SIG-M5 treated with dmso at 0.1 percent for 504 hours (cell line): ENCODE data around the gene SLC25A33.
"Not testable (repeated sequence)": the region's sequence is repeated elsewhere in the genome, so short reads cannot be mapped to it uniquely, and the experiment has no call there.

ENCODE experiments used
- DNase-seq: peaks from one replicate; lab custom pipeline; 2025; ENCODE audit not compliant: unreplicated experiment; lab: John Stamatoyannopoulos, UW

SLC25A33 gene

GRCh38 chr1:9538669-9539164 is 548 bp upstream of the SLC25A33 start:
- DNase-seq: no peak

DNA sequence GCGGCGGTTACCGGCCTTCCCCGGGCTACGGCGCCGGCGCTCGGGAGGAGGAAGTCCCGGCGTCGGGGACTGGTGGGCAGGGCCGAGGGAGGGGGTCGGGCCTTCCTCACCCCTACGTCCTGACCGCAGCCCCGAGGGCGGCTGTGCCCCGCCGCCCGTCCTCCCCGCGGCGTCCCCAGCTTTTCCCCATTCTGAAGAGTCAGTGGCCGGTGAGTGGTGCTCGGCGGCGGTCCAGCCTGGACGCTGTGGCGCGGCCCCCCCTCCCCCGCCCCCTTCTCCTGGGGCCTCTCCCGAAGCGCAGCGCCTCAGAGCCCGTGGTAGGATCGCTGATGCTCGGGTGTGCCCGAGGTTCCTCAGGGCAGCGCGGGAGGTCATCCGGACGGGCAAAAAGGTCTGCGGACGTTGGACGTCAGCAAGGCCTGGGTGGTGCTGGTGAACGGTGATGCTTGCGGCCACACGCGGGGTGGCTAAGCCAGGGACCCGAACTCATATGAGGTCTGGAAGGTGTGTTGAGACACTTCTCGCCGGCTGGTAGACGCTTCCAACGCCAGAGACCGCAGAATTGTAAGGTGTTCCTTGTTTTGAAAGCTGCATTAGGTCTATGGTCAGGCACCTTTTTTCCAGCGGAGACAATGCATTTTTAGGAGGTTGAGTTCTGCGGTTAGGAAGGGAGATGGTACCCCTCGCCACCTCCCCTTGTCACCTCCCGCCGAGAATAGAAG is 725 bp downstream of the SLC25A33 start:
- peak; percentile 36 for DNase-seq

GRCh38 chr1:9542430-9542829 is 3.2 kb downstream of the SLC25A33 start:
- DNase-seq: no peak

- DNase-seq: no peak
These were observed 5.7 kb downstream of the SLC25A33 start for GRCh38 chr1:9544926-9545325.

GRCh38 chr1:9549955-9550546 is 10.8 kb downstream of the SLC25A33 start:
- no peak for DNase-seq

- DNase-seq: no peak
These were observed 12.7 kb downstream of the SLC25A33 start for GRCh38 chr1:9551984-9552383.

- no peak for DNase-seq
These were observed 14.5 kb downstream of the SLC25A33 start for GRCh38 chr1:9553736-9554144.

DNA sequence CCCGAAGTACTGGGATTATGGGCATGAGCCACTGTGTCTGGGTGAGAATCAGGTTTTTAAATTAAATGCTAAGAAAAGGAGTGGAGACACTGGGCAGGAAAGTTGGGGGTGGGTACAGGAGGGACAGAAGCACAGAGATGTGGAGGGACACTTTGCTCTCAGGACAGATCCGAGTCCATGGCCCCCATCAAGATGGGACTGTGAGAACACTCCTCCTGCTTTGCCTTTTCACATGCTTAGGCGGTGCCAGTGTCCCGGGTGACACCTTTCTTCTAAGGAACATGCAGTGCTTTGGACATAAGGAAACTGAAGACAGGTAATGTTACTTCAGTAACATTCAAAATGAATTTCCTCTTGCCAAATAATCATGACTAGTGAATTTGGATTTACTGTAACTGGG is 16.7 kb downstream of the SLC25A33 start:
- DNase-seq: no peak

DNA sequence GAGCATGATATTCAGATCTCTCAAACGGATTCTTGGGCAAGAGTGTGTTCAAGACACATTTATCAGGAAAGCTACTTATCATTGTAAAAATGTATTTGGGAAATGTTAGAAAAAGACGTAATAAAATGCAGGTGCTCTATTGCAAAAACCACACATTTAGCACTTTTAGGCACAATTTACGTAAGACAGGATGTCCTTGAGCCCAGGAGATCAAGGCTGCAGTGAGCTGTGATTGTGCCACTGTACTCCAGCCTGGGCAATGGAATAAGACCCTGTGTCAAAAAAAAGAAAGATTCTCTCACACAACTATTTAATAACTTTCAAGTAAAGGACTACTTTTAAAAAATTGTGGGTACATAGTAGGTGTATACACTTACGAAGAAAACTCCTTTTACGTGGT is 18.4 kb downstream of the SLC25A33 start:
- no peak for DNase-seq

DNA sequence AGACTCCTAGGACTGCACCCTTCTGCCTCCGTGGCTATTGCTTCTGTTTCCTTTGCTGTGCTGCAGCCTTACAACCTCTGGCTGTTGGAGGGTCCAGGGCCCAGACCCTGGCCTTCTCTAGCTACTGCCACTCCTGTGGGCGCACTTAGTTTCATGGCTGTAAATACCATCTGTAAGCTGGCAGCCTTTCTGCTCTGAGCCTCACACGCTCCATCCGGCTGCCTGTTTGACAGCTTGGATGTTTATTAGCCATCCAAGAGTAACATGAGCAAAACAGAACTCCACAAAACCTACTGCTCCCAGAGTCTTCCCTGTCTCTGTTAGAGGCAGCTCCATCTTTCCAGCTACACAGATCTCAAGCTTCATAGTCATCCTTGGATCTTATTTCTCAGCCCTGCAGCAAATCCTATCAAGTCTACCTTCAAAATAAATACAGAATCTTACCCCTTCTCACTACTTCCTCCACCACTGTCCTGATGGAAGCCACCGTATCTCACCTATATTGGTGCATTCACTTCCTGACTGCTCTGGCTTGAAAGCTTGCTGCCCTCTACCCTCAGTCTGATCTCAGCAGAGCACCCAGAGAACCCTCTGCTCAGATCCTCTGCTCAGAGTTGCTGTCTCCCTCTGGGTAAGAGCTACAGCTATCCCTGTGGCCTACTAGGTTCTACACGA is 19.1 kb downstream of the SLC25A33 start:
- no peak for DNase-seq

- no peak for DNase-seq
These were observed 19.8 kb downstream of the SLC25A33 start for GRCh38 chr1:9558946-9559545.

DNA sequence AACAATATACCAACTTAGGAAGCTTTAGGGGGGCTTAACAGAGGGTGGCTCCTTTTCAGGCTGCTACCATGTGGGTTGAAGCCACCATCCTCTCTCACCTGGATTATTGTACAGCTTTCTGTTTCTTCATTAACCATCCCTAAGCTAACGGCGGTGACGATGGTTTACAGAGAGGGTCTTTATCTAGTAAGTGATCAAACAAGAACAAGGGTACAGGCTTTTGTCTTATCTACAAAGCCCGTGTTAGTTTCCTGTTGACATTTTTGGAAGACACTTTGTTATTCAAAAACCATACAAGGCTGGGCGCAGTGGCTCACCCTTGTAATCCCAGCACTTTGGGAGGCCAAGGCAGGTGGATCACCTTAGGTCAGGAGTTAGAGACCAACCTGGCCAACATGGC is 20.4 kb downstream of the SLC25A33 start:
- no peak for DNase-seq

GRCh38 chr1:9560090-9560489 is 20.8 kb downstream of the SLC25A33 start:
- DNase-seq: not testable (repeated sequence)

DNA sequence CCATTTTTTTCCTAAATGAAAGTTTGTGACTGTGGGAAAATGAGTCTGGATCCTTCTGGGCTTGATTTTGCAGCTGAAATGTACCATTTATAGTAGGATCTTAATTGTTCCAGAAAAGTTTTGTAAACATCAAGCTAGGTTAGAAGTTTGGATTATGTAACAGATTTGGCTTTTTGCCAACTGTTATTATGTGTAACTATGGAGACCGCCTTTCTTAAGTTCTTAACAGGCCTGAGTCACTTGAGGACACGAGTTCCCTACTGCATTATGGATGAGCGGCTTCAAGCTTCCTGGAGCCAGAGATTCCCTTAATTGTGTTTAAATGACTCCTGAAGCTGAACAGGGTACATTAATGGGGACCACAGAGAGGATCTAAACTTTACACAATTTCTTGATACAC is 22.2 kb downstream of the SLC25A33 start:
- peak; percentile 39 for DNase-seq

GRCh38 chr1:9569267-9569666 is 30.0 kb downstream of the SLC25A33 start:
- no peak for DNase-seq

DNA sequence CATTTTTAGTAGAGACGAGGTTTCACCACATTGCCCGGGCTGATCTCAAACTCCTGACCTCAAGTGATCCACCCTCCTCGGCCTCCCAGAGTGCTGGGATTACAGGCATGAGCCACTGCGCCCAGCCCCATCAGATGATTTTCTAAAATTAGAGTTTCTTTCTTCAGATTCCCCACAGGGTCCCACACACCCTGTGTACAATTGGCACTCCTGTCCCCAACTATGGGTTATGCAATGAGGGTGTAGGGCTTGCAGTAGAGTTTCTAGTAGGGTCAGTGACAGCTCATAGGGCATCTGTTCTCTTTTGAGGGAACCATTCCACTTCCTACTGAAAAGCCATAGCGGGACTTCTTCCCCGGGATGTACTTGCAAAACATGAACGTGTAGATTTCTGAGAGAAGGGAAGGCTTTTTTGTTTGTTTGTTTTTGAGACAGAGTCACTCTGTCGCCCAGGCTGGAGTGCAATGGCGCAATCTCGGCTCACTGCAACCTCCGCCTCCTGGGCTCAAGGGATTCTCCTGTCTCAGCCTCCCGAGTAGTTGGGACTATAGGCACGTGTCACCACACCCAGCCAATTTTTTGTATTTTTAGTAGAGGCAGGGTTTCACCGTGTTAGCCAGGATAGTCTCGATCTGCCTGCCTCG is 31.7 kb downstream of the SLC25A33 start:
- peak; percentile 72 for DNase-seq

DNA sequence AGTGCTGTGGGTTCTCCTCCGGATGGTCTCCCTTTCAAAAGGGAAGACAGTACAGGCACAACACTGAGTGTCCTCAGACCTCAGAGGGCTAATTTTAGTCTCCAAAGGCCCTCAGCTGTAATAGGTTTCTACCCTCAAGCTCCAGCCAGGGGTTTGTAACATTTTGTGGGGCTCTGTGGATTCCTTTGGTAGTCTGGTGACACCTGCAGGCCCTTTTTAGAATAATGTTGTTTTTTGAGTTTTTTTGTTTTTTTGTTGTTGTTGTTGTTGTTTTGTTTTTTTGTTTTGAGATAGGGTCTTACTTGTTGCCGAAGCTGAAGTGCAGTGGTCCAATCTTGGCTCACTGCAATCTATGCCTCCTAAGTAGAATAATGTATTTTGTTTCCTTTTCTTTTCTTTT is 34.5 kb downstream of the SLC25A33 start:
- no peak for DNase-seq

DNA sequence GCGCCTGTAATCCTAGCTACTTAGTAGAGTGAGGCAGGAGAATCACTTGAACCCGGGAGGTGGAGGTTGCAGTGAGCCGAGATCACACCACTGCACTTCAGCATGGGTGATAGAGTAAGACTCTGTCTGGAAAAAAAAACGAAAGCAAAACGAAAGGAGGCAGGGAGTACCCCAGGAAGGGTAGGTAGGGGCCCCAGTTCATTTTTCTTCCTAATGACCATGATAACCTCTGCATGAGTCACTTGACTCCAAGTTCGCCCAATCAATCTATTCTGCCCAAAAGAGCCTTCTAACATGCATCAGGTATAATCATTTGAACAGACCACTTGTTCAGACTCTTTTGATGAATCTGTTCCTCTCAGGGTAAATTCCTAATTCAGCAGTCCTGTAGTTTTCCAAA is 36.2 kb downstream of the SLC25A33 start:
- DNase-seq: no peak

DNA sequence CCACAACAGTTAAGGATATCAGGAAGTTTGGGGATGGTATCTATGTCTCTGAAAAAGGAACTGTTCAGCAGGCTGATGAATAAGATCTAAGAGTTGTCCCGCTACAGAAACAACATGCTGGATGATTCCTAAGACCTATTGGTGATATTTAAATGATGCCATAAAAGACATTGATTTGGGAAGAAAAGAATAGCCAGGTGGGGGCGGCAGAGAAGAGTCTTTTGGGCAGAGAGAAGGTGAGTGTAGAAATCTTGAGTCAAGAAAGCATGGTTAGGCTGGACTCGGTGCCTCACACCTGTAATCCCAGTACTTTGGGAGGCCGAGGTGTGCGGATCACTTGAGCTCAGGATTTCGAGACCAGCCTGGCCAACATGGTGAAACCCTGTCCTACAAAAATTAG is 37.6 kb downstream of the SLC25A33 start:
- DNase-seq: no peak

- DNase-seq: no peak
These were observed 38.2 kb downstream of the SLC25A33 start for GRCh38 chr1:9577423-9577822.

- DNase-seq: no peak
These were observed 41.7 kb downstream of the SLC25A33 start for GRCh38 chr1:9580942-9581341.
